Activated CD4-positive, CD25-positive, alpha-beta regulatory T cell treated with anti-CD3 and anti-CD28 coated beads, Interleukin-2, amount 50 U/mL, for 16 hours (primary cell): ENCODE data around the gene SHD.
A peak's percentile ranks its signal among the peaks of the same experiment; 100 is the strongest.
"Not testable (repeated sequence)": the region's sequence is repeated elsewhere in the genome, so short reads cannot be mapped to it uniquely, and the experiment has no call there.

Experiments
- DNase-seq: peaks from one replicate; pipeline ENCODE4 v3.0.0-alpha.2; 2020; ENCODE audit warnings: low read depth, low spot score

SHD gene

GRCh38 chr19:4278419-4279266, at the start of gene SHD:
Gene SHD (plus strand): TSS chr19:4279266. CDS start chr19:4280064, 798 bp downstream.
- DNase-seq = no peak

- not testable (repeated sequence) for DNase-seq
Measured at GRCh38 chr19:4230237-4230636, 48.8 kb upstream of the SHD start.

GRCh38 chr19:4231521-4231920, 47.5 kb upstream of the SHD start:
- not testable (repeated sequence) for DNase-seq

GRCh38 chr19:4232139-4232538, 46.9 kb upstream of the SHD start:
- not testable (repeated sequence) for DNase-seq

GRCh38 chr19:4232614-4233281, 46.3 kb upstream of the SHD start:
- no peak for DNase-seq

GRCh38 chr19:4233282-4233853, 45.7 kb upstream of the SHD start:
- DNase-seq = peak; percentile 40

- no peak for DNase-seq
Measured at GRCh38 chr19:4234142-4234861, 44.8 kb upstream of the SHD start.

GRCh38 chr19:4234862-4235201, 44.2 kb upstream of the SHD start:
- DNase-seq = no peak

GRCh38 chr19:4237510-4237909, 41.6 kb upstream of the SHD start:
- not testable (repeated sequence) for DNase-seq

- no peak for DNase-seq
Measured at GRCh38 chr19:4238831-4239230, 40.2 kb upstream of the SHD start.

GRCh38 chr19:4241824-4242430, 37.1 kb upstream of the SHD start:
- DNase-seq = no peak

- DNase-seq = not testable (repeated sequence)
Measured at GRCh38 chr19:4245938-4246337, 33.1 kb upstream of the SHD start.

GRCh38 chr19:4246767-4247593, 32.1 kb upstream of the SHD start, which contains the start of gene YJU2:
Gene YJU2 (plus strand): TSS chr19:4247080. CDS start chr19:4247147, 67 bp downstream.
- peak; percentile 97 for DNase-seq

- DNase-seq = no peak
Measured at GRCh38 chr19:4256563-4256962, 22.5 kb upstream of the SHD start.

GRCh38 chr19:4257025-4257424, 22.0 kb upstream of the SHD start:
- no peak for DNase-seq

- no peak for DNase-seq
Measured at GRCh38 chr19:4258181-4258580, 20.9 kb upstream of the SHD start.

- no peak for DNase-seq
Measured at GRCh38 chr19:4260613-4261191, 18.4 kb upstream of the SHD start.

- DNase-seq = no peak
Measured at GRCh38 chr19:4264812-4265211, 14.3 kb upstream of the SHD start.

GRCh38 chr19:4266253-4267000, 12.6 kb upstream of the SHD start:
- no peak for DNase-seq
